Measurements from ENCODE around the gene VANGL1.

Gene VANGL1

GRCh38 chr1:115705085-115705951 lies 63.5 kb downstream of the VANGL1 start:
- no peak for DNase-seq (ENCODE audit: low read depth)

GRCh38 chr1:115705963-115706362 lies 64.2 kb downstream of the VANGL1 start:
- DNase-seq (ENCODE audit: low read depth), result no peak

- DNase-seq (ENCODE audit: low read depth), result peak; percentile 11
These were observed 65.0 kb downstream of the VANGL1 start for GRCh38 chr1:115706587-115707425.

- no peak for DNase-seq (ENCODE audit: low read depth)
These were observed 69.3 kb downstream of the VANGL1 start for GRCh38 chr1:115710859-115711624.

GRCh38 chr1:115712911-115713609 lies 71.3 kb downstream of the VANGL1 start:
- DNase-seq (ENCODE audit: low read depth), result no peak

GRCh38 chr1:115713906-115714305 lies 72.1 kb downstream of the VANGL1 start:
- DNase-seq (ENCODE audit: low read depth), result no peak

- no peak for DNase-seq (ENCODE audit: low read depth)
These were observed 72.9 kb downstream of the VANGL1 start for GRCh38 chr1:115714572-115715141.

- no peak for DNase-seq (ENCODE audit: low read depth)
These were observed 75.8 kb downstream of the VANGL1 start for GRCh38 chr1:115717541-115717940.

GRCh38 chr1:115718011-115718754 lies 76.4 kb downstream of the VANGL1 start:
- DNase-seq (ENCODE audit: low read depth), result no peak

- no peak for DNase-seq (ENCODE audit: low read depth)
These were observed 77.5 kb downstream of the VANGL1 start for GRCh38 chr1:115719285-115719684.

- DNase-seq (ENCODE audit: low read depth), result no peak
These were observed 80.5 kb downstream of the VANGL1 start for GRCh38 chr1:115722221-115722620.

- no peak for DNase-seq (ENCODE audit: low read depth)
These were observed 82.0 kb downstream of the VANGL1 start for GRCh38 chr1:115723756-115724155.

GRCh38 chr1:115725600-115725999 lies 83.8 kb downstream of the VANGL1 start:
- no peak for DNase-seq (ENCODE audit: low read depth)

- DNase-seq (ENCODE audit: low read depth), result no peak
These were observed 84.4 kb downstream of the VANGL1 start for GRCh38 chr1:115726161-115726560.

GRCh38 chr1:115726570-115726969 lies 84.8 kb downstream of the VANGL1 start:
- no peak for DNase-seq (ENCODE audit: low read depth)

GRCh38 chr1:115727706-115728249 lies 86.0 kb downstream of the VANGL1 start:
- peak; percentile 84 for DNase-seq (ENCODE audit: low read depth)

GRCh38 chr1:115728341-115728740 lies 86.6 kb downstream of the VANGL1 start:
- DNase-seq (ENCODE audit: low read depth), result no peak

- no peak for DNase-seq (ENCODE audit: low read depth)
These were observed 88.0 kb downstream of the VANGL1 start for GRCh38 chr1:115729756-115730155.

- DNase-seq (ENCODE audit: low read depth), result no peak
These were observed 90.5 kb downstream of the VANGL1 start for GRCh38 chr1:115732316-115732715.

GRCh38 chr1:115740811-115741210 lies 99.0 kb downstream of the VANGL1 start:
- DNase-seq (ENCODE audit: low read depth), result no peak
